IPS DF 4.7 (cell line): ENCODE data around the gene LAMA3.
"Not testable (repeated sequence)": the region's sequence is repeated elsewhere in the genome, so short reads cannot be mapped to it uniquely, and the experiment has no call there.

Experiments
- DNase-seq: peaks from one replicate; pipeline ENCODE4 v3.0.0-alpha.2; 2013; ENCODE audit warnings: low spot score; ENCODE audit errors: extremely low read depth

Gene LAMA3

DNA sequence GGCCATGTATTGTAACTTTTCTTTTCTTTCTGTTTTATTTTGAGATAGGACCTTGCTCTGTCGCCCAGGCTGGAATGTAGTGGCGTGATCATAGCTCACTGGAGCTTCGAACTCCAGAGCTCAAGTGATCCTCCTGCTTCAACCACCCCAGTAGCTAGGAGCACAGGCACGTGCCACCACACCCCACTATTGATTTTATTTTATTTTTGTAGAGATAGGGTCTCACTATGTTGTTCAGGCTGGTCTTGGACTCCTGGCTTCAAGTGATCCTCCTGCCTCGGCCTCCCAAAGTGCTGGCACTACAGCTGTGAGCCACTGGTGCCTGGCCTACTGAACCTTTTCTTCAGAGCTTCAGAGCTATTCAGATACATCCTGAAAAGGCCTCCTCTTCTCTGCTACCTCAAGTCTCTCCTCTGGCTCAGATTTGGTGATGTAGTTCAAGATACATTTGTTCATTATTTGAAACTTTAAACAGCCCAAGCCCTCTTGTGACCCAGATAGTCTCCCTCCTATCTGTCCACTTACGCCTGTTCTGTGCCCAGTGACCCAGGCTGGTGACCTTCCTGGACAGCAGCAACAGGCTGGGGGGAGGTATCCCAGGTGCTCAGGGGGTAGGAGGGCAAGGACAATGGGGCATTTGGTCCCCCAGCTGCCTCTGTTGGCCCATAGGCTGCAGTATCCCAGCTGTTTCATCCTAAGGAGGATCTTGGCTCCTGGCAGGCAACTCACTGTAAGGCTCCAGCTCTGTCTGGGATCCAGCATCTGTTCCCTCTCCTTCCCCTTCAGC is 38.6 kb downstream of the LAMA3 start:
- no peak for DNase-seq

DNA sequence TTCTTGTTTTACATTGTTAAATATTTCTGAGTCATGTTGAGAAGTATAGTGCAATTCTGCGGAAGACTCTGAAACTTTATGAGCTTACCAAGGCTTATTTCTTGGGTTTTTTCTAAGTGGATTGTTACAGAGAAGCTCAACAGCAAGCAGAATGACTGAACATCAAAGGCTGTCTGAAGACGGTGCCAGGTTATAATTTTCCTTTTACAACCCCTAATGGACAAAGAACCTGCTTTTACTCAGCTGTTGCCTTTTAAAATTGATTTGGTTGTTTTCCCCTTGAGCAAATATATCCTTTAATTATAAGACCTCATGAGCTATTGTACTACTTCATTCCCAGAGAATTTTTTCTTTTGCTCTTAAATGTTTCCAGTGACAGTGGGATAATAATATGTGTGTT is 41.6 kb downstream of the LAMA3 start:
- no peak for DNase-seq

DNA sequence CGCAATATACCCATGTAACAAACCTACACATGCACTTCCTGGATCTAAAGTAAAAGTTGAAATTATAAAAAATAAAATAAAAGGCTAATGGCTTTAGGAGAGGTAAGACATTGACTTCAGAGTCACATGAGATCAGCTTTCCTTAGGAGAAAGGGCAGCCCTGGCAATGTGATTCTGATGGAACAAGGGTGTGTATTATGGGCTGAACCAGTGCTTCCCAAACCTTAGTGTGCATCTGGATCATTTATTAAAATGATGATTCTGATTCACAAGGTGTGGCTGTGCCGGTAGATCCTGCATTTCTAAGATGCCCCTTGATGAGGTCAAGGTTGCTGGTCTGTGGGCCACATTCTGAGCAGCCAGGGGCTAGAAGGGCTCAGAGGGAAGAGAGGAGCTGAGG is 42.6 kb downstream of the LAMA3 start:
- DNase-seq, result no peak

DNA sequence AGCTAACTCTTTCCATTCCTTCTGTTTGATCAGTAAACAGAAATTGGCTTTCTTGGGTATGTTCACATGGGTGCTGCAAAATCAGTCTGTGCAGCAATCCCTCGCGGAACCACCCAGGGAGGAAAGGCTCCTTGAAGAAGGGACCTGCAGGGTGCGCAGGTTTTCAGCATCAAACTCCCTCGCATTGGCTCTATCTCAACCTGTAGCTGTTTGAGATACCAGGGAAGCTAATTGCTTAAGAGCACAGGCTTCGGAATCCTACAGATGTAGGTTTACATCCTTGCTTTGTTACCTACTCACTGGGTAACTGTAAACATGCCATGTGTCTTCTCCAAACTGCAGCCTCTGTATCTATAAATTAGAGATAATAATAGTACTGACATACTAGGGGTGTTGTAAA is 43.2 kb downstream of the LAMA3 start:
- no peak for DNase-seq

DNA sequence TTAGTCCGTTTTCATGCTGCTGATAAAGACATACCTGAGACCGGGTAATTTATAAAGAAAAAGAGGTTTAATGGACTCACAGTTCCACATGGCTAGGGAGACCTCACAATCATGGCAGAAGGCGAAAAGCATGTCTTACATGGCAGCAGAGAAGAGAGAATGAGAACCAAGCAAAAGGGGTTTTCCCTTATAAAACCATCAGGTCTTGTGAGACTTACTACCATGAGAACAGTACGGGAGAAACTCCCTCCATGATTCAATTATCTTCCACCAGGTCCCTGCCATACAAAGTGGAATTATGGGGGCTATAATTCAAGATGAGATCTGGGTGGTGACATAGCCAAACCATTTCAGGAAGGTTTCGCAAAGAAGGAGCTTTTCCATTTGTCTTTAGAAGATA is 44.0 kb downstream of the LAMA3 start:
- DNase-seq, result not testable (repeated sequence)

DNA sequence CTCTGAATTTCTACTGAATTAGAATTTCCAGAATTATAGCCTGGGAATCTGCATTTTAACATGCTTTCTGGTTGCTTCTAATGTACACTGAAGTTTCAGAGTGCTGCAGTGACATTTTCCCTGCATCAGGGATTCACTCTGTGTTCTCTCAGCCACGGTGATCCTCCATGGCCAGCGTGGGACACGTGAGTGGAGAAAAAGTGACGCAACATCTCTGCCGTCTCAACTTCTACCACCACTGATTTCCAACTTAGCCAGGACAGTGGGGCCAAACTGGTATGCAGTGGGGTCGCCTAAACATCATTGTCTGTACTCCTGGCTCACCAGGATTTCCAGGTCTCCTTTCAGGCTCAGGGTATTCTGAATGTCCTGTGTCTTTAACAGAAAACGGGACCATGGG is 44.6 kb downstream of the LAMA3 start:
- no peak for DNase-seq

DNA sequence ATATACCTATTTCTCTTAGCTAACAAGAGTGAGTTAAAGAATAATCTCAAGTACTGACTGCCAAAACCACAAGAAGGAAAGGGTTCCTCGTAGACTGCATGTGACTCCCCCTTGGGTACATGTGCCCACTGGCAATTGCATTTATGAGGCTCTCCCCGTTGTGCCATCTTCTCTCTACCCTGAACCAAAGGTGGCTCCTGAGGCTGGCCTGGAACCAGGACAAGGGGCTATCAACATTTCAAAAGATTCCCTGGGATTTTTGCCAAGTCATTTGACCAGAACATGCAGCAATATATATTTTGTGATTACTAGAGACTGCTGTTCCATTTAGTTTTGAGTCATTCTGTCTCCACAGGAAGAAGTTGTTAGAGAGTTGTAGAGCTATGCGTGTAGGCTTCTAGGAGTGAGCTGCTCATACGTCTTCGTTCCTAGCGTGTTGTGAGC is 45.8 kb downstream of the LAMA3 start:
- no peak for DNase-seq

DNA sequence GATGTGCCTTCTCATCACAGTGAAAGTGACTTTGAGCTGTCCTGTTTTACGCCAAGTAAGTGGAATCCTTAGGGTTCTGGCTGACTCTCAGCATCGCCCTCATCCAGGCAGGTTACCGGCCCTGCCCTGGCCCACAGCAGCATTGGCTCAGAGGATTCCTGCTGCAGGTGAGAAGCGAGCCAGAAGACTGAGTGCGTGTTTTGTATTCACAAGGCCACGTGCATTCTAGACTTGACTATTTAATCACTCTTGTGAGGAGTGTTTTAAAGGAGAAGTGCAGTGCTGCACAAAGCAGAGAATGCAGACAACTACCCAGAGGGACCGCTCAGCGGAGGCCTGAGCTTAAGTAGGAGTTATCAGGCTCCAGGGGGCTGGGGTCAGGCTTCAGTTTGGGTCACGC is 48.3 kb downstream of the LAMA3 start:
- no peak for DNase-seq

DNA sequence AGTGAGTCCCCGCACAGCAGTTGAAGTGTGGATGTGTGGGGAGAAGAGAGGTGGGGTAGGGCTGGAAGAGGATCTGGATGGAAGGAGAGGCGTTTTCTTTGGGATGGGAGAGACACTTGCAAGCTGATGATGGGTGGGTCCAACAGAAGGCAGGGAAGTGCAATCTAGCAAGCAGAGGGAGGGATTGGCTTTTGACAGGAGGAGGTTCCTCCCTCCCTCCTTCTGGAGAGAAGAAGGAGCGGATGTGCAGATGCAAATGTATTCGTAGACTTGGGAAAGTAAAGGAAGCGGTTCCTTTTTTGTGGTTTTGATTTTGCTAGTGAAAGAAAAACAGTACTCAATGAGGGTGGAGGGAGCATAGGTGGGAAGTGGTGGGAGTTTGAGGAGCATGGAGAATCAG is 48.9 kb downstream of the LAMA3 start:
- no peak for DNase-seq

DNA sequence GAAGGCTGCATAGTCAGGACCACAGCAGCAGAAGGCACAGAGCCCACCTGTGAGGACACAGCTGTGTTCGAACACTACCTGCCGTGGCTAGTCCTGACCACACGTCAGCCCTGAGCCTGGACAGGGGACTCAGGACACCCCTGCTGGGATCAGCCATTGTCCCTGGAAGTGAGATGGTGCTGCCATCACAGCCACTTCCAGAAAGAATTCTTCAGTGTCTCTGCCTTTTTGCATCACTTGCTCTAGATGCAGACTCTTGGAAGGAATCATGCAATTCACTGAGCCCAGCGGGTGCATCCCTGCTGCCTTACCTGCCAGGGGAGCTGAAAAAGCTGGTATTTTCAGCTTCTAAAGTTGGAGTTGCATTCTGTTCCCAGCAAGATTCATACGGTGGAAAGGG is 49.3 kb downstream of the LAMA3 start:
- no peak for DNase-seq

DNA sequence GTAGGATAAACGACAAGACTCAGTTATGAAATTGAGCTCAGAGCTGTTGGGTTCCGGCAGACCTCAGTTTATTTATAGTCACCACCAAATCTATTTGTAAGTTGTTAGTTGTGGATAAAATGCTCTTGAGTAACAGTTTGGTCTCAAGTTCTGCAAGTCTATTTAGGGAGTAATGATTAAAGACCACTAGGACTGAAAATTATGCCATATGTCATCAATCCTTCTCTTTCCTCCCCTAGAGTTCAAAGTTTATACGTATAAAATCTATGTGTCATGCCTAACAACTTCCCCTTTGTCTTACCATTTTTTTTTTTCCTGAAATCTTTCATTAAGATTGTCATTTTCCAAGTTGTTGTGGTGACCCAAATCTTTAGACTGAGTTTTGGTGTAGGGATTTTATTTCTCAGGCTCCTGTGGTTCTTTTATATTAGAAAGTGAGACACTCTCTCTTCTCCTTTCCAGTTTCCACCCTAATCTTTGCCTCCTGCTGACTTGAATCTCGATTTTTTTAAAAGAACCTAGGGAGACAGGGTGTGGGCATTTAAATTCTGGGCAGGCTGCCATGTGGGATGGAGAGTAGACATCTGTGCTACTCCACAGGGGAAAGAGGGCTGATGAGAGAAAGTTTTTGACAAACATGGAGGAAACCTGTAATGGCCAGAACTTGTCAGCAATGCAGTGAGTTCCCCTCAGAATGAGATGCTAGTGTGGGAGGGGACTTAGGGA is 51.0 kb downstream of the LAMA3 start:
- no peak for DNase-seq

DNA sequence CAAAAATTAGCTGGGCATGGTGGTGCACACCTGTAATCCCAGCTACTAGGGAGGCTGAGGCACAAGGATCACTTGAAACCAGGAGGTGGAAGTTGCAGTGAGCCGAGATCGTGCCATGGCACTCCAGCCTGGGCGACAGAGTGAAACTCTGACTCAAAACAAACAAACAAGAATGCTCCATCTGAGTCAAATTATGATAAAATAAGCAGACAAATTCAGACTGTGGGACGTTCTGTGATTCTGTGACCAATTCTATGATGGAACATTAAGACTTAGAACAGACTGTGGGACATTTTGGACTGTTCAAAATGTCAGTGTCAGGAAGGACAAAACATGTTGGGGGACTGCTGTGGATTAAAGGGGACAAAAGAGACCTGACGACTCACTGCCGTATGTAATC is 52.7 kb downstream of the LAMA3 start:
- not testable (repeated sequence) for DNase-seq

DNA sequence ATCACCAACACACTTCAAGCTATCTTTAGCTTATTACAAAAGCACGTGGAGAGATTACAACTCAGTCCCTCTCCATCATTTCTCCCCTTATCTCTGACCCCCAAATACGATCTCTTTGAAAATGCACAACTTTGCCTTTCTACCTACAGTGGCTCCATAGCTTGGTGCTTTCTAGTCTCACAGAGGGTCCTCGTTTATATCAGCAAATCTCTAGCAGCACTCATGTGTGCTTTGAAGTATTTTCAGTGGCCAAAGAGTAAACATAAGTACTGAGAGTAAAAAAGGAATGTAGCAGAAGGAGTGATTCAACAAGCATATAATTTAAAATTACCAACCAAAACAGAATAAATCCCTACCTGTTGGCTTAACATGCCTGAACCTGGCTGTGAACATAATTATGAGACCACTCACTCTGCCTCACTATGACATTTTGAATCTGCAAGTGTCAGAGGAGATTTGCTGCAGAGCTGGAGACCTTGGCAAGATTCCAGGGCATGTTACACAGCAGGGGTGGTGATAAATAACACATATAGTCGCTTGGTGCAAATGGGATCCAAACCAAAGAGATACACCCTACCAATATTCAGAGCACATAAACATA is 54.6 kb downstream of the LAMA3 start:
- DNase-seq, result no peak

DNA sequence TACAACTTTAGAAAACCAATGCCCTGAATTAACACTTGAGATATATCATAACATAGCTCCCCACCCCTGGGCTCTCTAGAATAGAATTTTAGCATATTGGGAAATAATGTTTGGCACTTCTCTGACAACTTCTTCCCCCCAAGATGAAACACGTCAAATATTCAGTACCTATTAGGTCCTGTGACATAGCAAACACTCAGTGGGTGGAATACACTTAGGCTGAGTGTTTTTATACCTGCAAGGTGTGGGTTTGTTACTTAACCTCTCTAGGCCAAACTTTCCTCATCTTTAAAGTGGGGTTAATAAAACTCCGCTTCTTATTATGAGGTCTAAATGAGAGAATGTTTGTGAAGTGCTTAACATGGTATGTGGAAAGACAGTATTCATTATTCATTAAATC is 56.1 kb downstream of the LAMA3 start:
- DNase-seq, result no peak

DNA sequence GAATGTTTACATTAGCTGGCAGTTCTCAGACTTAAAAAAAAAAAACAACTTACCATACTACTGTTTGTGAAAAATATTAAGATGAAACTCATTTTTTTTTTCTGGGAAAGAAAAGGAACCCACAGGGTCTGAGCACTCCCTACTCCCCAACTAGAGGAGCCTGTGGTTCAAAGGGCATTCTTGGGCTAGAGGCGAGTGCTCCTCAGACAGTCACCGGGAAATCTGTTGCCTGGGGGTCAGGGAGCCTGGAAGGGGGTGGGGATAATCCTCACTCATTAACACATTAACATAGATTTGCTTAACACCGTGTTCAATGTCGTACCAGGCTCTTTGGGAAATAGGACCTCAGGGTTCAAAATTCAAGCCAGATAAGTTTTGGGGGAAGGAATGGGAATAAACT is 57.6 kb downstream of the LAMA3 start:
- no peak for DNase-seq

DNA sequence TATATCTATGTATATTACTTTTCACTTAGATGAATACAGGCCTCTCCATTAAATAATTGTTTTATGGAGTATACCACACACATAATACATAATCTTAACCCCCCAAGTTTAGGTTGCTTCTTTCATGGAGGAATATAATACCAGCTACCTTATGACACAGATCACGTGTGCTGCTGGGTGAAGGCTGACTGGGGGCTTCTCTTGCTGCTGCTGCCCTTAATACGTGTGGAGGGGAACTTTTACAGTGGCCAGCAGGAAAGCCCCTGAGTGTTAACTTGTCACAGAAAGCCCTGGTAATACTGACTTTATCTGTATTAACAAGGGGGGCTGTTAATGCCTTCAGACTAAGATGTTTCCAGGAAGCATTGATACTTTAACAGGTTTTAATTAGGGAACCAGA is 63.1 kb downstream of the LAMA3 start:
- DNase-seq, result no peak

DNA sequence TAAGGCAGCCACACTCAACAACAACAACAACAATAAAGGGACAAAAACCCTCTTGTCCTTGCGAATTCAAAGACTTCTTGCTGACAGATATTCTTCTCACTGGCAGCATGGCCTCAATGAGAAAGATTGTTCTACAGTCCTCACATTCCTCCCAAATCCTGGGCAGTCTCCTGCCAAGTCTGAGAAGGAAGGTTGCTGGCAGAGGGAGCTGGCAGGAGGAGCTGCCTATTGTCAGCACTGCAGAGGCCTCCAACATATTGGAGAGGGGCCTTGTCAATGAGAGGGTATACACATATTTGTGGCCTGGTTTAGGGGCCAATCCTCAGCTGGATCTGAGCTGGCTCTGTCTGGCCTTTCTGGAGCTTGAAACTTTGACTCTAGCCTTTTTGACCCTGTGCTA is 63.5 kb downstream of the LAMA3 start:
- DNase-seq, result no peak

DNA sequence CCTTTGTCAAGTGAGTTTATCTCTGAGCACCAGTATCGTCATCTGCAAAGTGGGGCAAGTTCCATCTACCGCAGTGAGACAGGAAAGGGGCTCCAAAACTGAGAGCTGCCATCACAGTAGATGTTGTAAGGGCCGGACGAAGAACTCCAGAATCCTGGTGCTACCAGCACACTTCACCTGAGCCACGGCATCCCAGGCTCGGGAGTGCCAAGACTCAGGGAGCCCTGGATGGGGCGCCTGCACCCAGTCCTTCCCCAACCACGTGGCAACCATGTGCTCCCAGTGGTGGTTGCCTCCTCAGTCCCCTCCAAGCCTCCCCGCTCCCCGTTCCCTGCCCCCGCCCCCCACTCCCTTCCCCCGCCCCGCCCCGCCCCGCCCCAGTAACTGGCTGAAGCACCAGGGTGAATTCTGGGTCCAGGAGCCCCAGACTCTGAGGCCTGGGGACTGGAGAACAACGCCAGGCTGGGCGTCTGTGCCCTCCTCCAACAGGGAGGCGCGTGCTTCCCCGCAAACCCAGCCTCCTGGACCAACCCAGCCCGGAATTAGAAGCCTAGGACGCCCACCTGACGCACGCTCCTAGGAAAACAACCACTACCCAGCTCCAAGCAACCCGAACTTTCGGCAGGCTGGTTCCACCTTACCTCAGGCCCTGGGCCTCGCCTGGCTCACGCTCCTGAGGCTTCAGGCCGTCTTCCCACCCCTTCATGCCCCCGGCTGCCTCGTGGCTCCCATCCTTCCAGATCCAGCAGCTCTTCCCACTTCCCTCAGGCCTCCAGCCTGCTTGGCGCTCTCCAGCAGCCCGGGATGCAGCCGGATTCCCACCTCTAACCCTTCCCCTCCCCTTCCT is 67.6 kb downstream of the LAMA3 start:
- DNase-seq, result no peak

DNA sequence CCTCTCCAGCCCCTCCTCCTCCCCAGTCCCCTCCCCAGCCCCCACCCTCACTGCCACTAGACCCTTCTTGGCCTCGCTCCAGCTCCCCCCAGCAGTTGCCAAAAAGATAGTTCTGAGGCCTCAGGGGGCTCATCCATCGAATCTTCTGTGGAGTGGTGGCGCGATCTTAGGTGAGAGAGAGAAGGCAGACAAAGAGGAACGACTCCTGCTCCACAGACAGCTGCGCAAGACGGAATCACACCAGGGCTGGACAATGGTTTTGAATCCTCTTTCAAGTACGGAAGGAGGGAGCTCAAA is 68.1 kb downstream of the LAMA3 start:
- no peak for DNase-seq

DNA sequence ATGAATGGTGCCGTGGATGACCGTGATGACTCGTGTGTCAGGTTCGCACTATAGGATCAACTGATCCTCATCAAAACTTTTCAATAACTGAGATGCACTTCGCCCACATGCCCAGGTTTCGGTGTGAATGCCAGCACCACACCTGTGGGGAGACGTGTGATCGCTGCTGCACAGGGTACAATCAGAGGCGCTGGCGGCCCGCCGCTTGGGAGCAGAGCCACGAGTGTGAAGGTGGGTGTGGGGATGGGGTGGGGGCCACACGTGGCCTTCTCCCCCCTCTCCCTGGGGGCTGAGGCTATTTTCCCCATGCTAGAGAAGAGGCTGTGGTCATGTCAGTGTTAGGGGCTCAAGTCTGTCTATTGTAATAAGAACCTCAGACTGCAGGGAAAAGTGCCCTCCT is 69.0 kb downstream of the LAMA3 start:
- no peak for DNase-seq

DNA sequence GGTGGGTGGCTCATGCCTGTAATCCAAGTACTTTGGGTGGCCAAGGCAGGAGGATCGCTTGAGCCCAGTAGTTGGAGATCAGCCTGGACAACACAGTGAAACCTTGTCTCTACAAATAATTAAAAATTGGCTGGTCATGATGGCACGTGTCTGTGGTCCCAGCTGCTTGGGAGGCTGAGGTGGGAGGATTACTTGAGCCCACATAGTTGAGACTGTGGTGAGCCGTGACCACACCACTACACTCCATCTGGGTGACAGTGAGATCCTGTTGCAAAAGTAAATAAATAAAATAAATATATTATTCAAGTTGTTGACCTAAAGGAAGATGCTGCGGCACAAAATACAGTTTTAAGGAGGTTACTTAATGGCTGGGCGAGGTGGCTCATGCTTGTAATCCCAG is 72.7 kb downstream of the LAMA3 start:
- no peak for DNase-seq

DNA sequence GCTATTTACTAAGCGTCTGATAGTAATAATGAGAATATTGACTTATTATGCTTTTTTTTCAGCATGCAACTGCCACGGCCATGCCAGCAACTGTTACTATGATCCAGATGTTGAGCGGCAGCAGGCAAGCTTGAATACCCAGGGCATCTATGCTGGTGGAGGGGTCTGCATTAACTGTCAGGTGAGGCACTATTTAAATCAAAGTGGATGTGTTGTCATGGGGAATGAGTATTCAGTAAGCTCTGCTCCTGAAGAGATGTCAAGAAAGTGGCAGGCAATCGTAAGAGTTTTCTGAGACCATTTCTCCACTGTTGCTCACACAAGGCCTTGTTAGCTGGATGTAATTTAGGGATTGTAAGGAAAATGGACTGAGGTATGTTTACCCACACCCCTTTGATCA is 74.1 kb downstream of the LAMA3 start:
- no peak for DNase-seq
